AG09309 (cell line): ENCODE measurements around the gene EBF3.

Source experiments
- DNase-seq: peaks from one replicate; pipeline ENCODE4 v3.0.0-alpha.2; 2010; ENCODE audit warnings: low read depth
- H3K4me3 ChIP-seq: 2 replicates; pipeline ENCODE4 v1.5.1; 2011; ENCODE audit warnings: mild to moderate bottlenecking, low read depth, low read length, moderate library complexity; ENCODE audit not compliant: control insufficient read depth
- CTCF ChIP-seq: IDR thresholded peaks from 2 replicates; pipeline ENCODE4 v1.5.1; 2011; ENCODE audit warnings: mild to moderate bottlenecking, low read depth, low read length, inconsistent platforms; ENCODE audit not compliant: insufficient read depth, control insufficient read depth; ENCODE audit errors: missing control alignments

Gene EBF3

GRCh38 chr10:129854158-129854557, 109.9 kb downstream of the EBF3 start:
- H3K4me3 ChIP-seq: no peak overlapping the region
- no peak for DNase-seq
- no peak for TF ChIP-seq CTCF

- H3K4me3 ChIP-seq: no peak overlapping the region
- no peak for TF ChIP-seq CTCF
- DNase-seq: no peak
These were observed 110.5 kb downstream of the EBF3 start for GRCh38 chr10:129853562-129853903.

GRCh38 chr10:129852829-129853561, 111.1 kb downstream of the EBF3 start:
- TF ChIP-seq CTCF: no peak
- H3K4me3 ChIP-seq: no peak overlapping the region
- no peak for DNase-seq

GRCh38 chr10:129851941-129852640, 112.0 kb downstream of the EBF3 start:
- no peak for DNase-seq
- no peak for TF ChIP-seq CTCF
- no peak overlapping the region for H3K4me3 ChIP-seq

- no peak for DNase-seq
- H3K4me3 ChIP-seq: no peak overlapping the region
- no peak for TF ChIP-seq CTCF
These were observed 113.3 kb downstream of the EBF3 start for GRCh38 chr10:129850790-129851189.

- TF ChIP-seq CTCF: no peak
- H3K4me3 ChIP-seq: no peak overlapping the region
These were observed 113.8 kb downstream of the EBF3 start for GRCh38 chr10:129850316-129850715.

GRCh38 chr10:129849853-129850252, 114.2 kb downstream of the EBF3 start:
- no peak for TF ChIP-seq CTCF
- DNase-seq: no peak
- H3K4me3 ChIP-seq: no peak overlapping the region

More at GRCh38 chr10:129850316-129850715, 113.8 kb downstream of the EBF3 start:
- no peak for DNase-seq
